CD4-positive, alpha-beta T cell treated with Interleukin-10 for 1 hour (primary cell): ENCODE data around the gene SPTBN1.

Experiments
- DNase-seq: peaks from one replicate; pipeline ENCODE4 v3.0.0-alpha.2; 2020

Gene SPTBN1

GRCh38 chr2:54664238-54664786 is 208.2 kb downstream of the SPTBN1 start:
- no peak for DNase-seq

DNA sequence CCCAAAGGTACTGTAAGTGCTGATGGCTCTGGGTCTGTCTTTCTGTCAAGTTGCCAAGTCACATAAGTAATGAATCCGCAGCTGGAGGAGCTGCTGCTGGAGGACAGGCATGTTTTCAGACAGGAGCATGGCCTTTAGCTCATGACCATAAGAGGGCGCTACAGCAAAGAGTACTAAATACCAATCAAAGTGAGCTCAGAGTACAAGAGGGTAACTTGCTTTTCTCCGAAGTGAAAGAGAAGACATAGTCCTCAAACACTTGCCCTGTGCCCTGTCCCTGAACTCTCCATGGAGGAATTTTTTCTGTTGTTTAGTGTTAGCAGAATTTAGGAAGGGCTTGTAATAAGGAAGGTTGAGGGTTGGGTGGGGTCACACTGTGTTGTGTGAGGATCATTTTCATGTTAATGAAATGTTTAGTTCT is 209.3 kb downstream of the SPTBN1 start:
- DNase-seq: peak; percentile 58

- DNase-seq: no peak
Measured at GRCh38 chr2:54666131-54666633, 210.1 kb downstream of the SPTBN1 start.

- no peak for DNase-seq
Measured at GRCh38 chr2:54666634-54667265, 210.6 kb downstream of the SPTBN1 start.

DNA sequence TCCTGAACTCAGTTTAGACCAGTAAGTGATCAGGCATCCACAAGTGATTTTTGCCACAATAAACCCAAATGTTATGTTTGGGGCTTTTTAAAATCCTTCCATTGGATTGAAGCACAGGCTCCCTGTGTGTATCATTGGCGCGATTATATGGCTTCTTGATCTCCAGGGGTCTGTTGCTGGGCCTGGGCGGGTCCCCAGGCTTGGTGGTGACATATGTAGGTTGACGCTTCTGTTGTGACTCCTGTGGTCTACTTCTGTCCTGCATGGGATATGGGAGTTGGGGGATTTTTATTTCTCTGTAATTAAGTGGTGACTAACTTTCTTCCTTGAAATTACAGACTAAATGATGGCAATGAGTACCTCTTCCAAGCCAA is 211.1 kb downstream of the SPTBN1 start:
- DNase-seq: no peak

DNA sequence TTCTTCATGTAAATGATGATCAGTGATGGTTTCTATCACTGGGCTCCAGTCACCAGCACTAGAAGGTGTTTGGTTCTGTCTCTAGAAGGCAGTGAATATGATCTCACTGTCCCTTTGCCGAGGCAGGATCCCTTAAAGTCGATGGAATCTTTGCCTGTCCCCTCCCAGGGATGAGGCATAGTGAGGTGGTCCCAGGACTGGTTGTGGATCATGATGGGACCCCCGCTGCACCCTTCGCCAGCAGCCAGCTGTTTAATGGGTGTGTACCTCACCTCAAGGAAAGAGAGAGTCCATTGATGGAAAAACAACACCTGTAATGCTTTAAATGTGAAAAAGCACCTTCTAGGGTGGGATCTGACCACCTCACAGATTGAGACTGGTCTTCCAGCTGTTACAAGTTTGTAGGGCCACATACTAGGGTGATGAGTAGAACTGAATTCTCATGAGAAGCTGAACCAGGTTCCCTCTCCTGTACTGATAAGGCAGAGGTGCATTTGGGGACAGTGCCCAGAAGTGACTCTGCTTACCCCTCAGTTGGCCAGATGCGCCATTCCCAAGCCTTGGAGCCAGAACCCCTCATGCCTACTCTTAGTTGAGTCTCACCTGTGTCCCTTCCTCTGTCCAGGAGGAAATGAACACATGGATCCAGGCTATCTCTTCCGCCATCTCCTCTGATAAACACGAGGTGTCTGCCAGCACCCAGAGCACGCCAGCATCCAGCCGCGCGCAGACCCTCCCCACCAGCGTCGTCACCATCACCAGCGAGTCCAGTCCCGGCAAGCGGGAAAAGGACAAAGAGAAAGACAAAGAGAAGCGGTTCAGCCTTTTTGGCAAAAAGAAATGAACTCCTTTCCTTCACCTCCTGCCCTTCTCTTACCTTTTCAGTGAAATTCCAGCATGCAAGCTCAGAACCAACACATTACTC is 211.9 kb downstream of the SPTBN1 start:
- no peak for DNase-seq

DNA sequence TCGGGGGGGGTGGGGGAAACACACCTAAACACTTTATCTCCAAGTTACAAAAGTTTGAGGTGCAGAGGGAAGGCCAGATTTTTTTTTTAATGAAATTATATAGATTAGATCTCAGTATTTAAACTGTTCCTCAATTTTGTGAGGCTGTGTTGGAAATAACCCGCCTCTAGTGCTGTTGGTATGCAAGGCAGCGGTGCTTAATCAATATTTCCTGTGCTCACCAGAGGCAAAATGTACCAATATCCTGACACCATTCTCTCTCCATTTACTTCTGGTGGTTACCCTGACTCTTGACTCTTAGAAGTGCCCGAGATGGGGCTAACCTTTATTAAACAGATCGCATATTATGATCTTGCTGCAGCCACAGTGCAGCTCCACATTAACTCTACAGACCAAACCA is 212.6 kb downstream of the SPTBN1 start:
- no peak for DNase-seq

- no peak for DNase-seq
Measured at GRCh38 chr2:54669677-54670484, 213.8 kb downstream of the SPTBN1 start.

- DNase-seq: no peak
Measured at GRCh38 chr2:54670485-54671009, 214.4 kb downstream of the SPTBN1 start.

- DNase-seq: no peak
Measured at GRCh38 chr2:54671010-54671409, 214.9 kb downstream of the SPTBN1 start.

DNA sequence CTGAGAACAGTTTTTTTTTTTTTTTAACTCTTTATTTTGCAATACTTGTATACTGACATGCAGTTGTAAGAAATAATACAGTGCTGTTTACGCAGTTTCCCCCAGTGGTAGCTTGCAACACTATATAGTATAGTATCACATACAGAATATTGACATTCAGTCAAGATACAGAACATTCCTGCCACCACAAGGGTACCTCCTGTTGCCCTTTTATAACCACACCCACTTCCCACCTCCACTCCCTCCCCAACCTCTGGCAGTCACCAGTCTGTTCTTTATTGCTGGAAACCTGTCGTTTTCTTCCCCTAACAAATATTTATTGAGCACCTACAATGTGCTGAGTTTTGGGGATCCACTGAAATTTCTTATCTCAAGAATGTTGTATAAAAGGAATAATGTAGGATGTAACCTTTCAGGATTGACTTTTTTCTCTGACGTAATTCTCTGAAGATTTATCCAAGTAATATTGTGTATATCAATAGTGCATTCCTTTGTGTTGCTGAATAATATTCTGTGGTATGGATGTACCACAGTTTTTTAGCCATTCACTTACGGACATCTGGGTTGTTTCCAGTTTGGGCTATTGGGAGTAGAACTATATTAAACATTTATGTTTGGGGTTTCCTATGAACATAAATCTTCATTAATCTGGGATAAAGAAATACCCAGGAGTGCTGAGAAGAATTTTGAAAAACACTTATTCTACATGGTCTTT is 215.9 kb downstream of the SPTBN1 start:
- DNase-seq: no peak

DNA sequence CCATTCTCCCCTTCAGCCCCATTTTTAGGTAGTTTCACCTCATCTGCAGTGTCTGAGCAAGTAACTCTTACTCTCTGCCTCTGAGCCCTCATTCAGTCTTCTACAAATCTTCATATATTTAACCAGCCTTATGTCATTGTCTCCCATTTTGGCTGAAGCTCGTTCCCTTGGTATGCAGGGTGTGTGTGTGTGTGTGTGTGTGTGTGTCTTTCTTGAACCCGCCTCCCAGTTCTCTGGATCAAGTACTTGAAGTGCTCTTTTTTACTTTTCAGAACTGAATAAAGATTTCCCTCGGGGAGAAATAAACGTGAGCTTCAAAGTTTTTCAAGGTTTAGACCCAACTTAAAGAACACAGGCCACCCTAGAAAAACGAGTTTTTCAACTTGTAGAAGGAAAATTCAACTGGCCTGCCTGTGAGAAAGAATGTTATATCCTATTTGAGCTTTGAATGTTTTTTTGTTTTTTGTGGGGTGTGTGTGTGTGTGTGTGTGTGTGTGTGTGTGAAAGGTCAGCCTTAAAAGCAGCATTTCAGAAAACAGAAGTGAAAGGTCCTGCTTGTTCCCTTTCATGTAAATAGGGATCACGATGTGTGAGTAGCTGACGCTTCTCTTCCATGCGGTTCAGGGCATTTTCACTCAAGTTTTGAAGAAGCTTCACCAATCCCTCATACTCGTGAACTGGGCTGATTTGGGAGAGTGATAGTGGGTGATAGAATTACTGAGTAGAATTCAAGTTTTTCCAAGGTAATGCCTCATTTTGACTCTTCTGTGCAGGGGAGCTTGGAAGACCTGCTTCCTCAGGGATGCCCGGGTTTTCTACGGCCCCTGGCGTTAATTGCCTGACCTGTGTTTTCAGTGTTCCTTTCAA is 216.7 kb downstream of the SPTBN1 start:
- no peak for DNase-seq

DNA sequence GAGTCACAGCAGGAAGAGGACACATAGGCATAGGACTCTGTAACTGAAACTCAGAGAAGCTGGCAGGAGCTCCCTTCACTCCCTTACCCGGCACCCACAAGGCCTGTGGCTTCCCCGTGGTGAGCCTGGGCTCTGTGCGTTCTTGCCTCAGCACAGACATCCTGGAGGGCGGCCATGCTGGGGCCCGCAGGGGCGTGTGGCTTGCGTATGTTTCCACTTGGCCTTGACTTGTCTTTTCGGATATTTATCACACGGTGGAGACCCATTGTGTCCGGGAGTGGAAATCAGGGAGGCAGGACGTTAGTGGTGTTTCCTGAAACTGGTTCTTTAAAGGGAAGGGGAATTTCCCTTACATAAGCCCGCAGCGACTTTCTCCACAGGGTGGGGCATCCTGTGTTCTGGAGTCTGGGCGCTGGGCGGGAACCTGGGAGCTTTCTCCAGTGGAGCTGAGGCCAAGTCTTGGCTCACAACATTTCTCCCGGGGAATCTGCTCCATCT is 217.4 kb downstream of the SPTBN1 start:
- DNase-seq: peak; percentile 25

- DNase-seq: no peak
Measured at GRCh38 chr2:54675281-54675680, 219.2 kb downstream of the SPTBN1 start.

- no peak for DNase-seq
Measured at GRCh38 chr2:54675738-54676137, 219.6 kb downstream of the SPTBN1 start.

- no peak for DNase-seq
Measured at GRCh38 chr2:54676656-54677055, 220.5 kb downstream of the SPTBN1 start.

GRCh38 chr2:54677476-54678265 is 221.5 kb downstream of the SPTBN1 start:
- DNase-seq: no peak

- no peak for DNase-seq
Measured at GRCh38 chr2:54678719-54679118, 222.6 kb downstream of the SPTBN1 start.

- no peak for DNase-seq
Measured at GRCh38 chr2:54680397-54681041, 224.4 kb downstream of the SPTBN1 start.
